ENCODE measurements around the gene MAST4. TPM values are rescaled to one million over a fixed set of nuclear protein-coding genes. Genes with fewer than 3 reads are reported as not detected.

MAST4 gene
- total and polyA plus RNA-seq, 4 donors = 3.7 to 9.5 (median 6.5) TPM

GRCh38 chr5:67160985-67161384 is 564.8 kb downstream of the MAST4 start (continued):
- no peak for TF ChIP-seq REST (IDR thresholded peaks at IDR 0.05)

DNA sequence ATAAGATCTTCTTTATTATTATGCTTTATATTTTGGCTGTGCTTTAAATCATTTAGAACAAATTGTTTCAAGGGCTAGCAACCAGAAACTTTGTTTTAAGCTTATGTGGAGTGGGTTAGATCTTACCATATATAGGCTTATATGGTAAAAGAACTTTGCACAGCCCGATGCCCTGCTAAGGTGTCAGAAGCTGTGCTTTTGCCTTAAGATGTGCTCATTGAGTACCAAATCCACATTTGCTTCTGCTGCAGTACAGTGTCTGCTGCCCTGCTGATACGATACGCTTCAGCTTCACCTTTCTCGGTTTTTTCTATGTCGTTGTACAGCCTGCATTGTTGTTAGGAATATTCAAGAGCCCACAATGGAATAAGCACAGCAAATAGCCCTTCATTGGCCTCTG is 565.6 kb downstream of the MAST4 start:
- Histone ChIP-seq H3K9me3 (ENCODE audit: control insufficient read depth in 4 of 4, low read length in 3 of 4) (no peaks in the 10 kb centered on the region), H3K4me1 (ENCODE audit: control insufficient read depth in 4 of 4, insufficient read depth in 4 of 4, low read length in 3 of 4) (no peaks in the 10 kb centered on the region), H3K36me3 (ENCODE audit: control insufficient read depth in 4 of 4, insufficient read depth in 3 of 4, low read depth in 1 of 4, low read length in 3 of 4) (peaks cover 8 to 45% (median 34%) of the 10 kb centered on the region in 4 donors), H3K27me3 (ENCODE audit: control insufficient read depth in 4 of 4, insufficient read depth in 4 of 4, low read length in 3 of 4) (no peaks in the 10 kb centered on the region), H3K27ac (ENCODE audit: low read depth in 1 of 2, low read length in 2 of 2) (no peak overlapping the region), H3K9ac (ENCODE audit: low read depth in 1 of 2, low read length in 2 of 2) (no peak overlapping the region), H3K4me3 (ENCODE audit: low read depth in 1 of 3, low read length in 3 of 3) (no peak overlapping the region)
- TF ChIP-seq YY1 (IDR thresholded peaks at IDR 0.05) (no peak), FOXA1 (IDR thresholded peaks at IDR 0.05) (no peak), JUND (IDR thresholded peaks at IDR 0.05) (no peak), REST (IDR thresholded peaks at IDR 0.05) (no peak), NR2F2 (IDR thresholded peaks at IDR 0.05) (no peak), RAD21 (IDR thresholded peaks at IDR 0.05) (no peak), SP1 (IDR thresholded peaks at IDR 0.05) (no peak), HNF4G (IDR thresholded peaks at IDR 0.05) (no peak), FOXA2 (IDR thresholded peaks at IDR 0.05) (no peak), HNF4A (conservative IDR thresholded peaks at IDR 0.05) (no peak), EGR1 (IDR thresholded peaks at IDR 0.05; ENCODE audit: low read depth in 2 of 2) (no peak), MAX (IDR thresholded peaks at IDR 0.05) (no peak), TAF1 (conservative IDR thresholded peaks at IDR 0.05) (no peak)
- TF ChIP-seq, protein P1, sequence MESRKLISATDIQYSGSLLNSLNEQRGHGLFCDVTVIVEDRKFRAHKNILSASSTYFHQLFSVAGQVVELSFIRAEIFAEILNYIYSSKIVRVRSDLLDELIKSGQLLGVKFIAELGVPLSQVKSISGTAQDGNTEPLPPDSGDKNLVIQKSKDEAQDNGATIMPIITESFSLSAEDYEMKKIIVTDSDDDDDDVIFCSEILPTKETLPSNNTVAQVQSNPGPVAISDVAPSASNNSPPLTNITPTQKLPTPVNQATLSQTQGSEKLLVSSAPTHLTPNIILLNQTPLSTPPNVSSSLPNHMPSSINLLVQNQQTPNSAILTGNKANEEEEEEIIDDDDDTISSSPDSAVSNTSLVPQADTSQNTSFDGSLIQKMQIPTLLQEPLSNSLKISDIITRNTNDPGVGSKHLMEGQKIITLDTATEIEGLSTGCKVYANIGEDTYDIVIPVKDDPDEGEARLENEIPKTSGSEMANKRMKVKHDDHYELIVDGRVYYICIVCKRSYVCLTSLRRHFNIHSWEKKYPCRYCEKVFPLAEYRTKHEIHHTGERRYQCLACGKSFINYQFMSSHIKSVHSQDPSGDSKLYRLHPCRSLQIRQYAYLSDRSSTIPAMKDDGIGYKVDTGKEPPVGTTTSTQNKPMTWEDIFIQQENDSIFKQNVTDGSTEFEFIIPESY (IDR thresholded peaks at IDR 0.05) = no peak
- TF ChIP-seq, protein P2, sequence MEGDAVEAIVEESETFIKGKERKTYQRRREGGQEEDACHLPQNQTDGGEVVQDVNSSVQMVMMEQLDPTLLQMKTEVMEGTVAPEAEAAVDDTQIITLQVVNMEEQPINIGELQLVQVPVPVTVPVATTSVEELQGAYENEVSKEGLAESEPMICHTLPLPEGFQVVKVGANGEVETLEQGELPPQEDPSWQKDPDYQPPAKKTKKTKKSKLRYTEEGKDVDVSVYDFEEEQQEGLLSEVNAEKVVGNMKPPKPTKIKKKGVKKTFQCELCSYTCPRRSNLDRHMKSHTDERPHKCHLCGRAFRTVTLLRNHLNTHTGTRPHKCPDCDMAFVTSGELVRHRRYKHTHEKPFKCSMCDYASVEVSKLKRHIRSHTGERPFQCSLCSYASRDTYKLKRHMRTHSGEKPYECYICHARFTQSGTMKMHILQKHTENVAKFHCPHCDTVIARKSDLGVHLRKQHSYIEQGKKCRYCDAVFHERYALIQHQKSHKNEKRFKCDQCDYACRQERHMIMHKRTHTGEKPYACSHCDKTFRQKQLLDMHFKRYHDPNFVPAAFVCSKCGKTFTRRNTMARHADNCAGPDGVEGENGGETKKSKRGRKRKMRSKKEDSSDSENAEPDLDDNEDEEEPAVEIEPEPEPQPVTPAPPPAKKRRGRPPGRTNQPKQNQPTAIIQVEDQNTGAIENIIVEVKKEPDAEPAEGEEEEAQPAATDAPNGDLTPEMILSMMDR (IDR thresholded peaks at IDR 0.05; ENCODE audit: low read depth, low read length, missing input control) = no peak
- TF ChIP-seq, protein P3, sequence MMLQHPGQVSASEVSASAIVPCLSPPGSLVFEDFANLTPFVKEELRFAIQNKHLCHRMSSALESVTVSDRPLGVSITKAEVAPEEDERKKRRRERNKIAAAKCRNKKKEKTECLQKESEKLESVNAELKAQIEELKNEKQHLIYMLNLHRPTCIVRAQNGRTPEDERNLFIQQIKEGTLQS (IDR thresholded peaks at IDR 0.05) = no peak
- no peak for DNase-seq (ENCODE audit: low spot score)
- 97% methylated on average over 5 of the region's 5 CpGs for WGBS

Measured in liver (tissue), 9 donors.